PC-3 (cell line): ENCODE data around the gene TSC22D4. TPM values are rescaled to one million over a fixed set of nuclear protein-coding genes. Genes with fewer than 3 reads are reported as not detected.

Experiments used
- ATAC-seq: fragments of 200-7000 bp; cut with Tn5 transposase; 2 replicates; pipeline ENCODE4 v1.9.1; 2020; ENCODE audit warnings: mild to moderate bottlenecking, moderate library complexity
- BruUV-seq: library from RNA; stranded (reverse); fragments of 400-500 nt; replicated peaks from 2 replicates; lab custom pipeline; 2021; lab: Mats Ljungman, UMichigan
- CTCF ChIA-PET: fragments of 300-600 bp; sonication (Branson Sonifier 250); formaldehyde crosslinking; loops from one replicate; lab custom pipeline; 2022; ENCODE audit warnings: antibody characterized with exemption; lab: Charles Lee
- POLR2A ChIA-PET: fragments of 300-600 bp; sonication (Branson Sonifier 250); formaldehyde crosslinking; loops from one replicate; lab custom pipeline; 2022; ENCODE audit warnings: antibody characterized with exemption; ENCODE audit not compliant: unreplicated experiment; lab: Charles Lee
- DNase-seq: peaks from one replicate; pipeline ENCODE4 v3.0.0-alpha.2; 2015
- H2AFZ ChIP-seq: fragments of 300-600 bp; sonication (generic); 2 replicates; pipeline ENCODE4 v1.6.0; 2016; ENCODE audit warnings: antibody characterized with exemption, low read length
- H3F3A ChIP-seq: fragments of 300-600 bp; sonication (generic); one replicate; pipeline ENCODE4 v1.6.0; 2017; ENCODE audit warnings: antibody characterized with exemption, low read length, control low read depth, mild to moderate bottlenecking; ENCODE audit not compliant: unreplicated experiment
- H3K27ac ChIP-seq: fragments of 300-600 bp; sonication (generic); 2 replicates; pipeline ENCODE4 v1.5.1; 2016; ENCODE audit warnings: mild to moderate bottlenecking, low read length
- H3K27me3 ChIP-seq: fragments of 300-600 bp; sonication (generic); 2 replicates; pipeline ENCODE4 v1.6.1; 2016; ENCODE audit warnings: low read length, mixed read lengths
- H3K36me3 ChIP-seq: fragments of 300-600 bp; sonication (generic); 2 replicates; pipeline ENCODE4 v1.6.1; 2016; ENCODE audit warnings: low read depth, mixed run types, low read length, mixed read lengths
- H3K4me1 ChIP-seq: fragments of 300-600 bp; sonication (generic); 2 replicates; pipeline ENCODE4 v1.5.1; 2016; ENCODE audit warnings: low read length; ENCODE audit not compliant: insufficient read depth
- H3K4me2 ChIP-seq: fragments of 300-600 bp; sonication (generic); 2 replicates; pipeline ENCODE4 v1.6.0; 2016; ENCODE audit warnings: low read length
- H3K4me3 ChIP-seq: fragments of 300-600 bp; sonication (generic); 2 replicates; pipeline ENCODE4 v1.5.1; 2016; ENCODE audit warnings: mild to moderate bottlenecking, low read length, mixed read lengths
- H3K79me2 ChIP-seq: fragments of 300-600 bp; sonication (generic); 2 replicates; pipeline ENCODE4 v1.6.1; 2017; ENCODE audit warnings: low read length, mixed read lengths
- H3K9ac ChIP-seq: fragments of 300-600 bp; sonication (generic); 2 replicates; pipeline ENCODE4 v1.6.0; 2016; ENCODE audit warnings: mild to moderate bottlenecking, low read length
- H3K9me2 ChIP-seq: fragments of 300-600 bp; sonication (generic); replicated peaks from 2 replicates; pipeline ENCODE4 v1.6.1; 2016; ENCODE audit warnings: mixed run types, low read length, mixed read lengths
- H3K9me3 ChIP-seq: fragments of 300-600 bp; sonication (generic); 2 replicates; pipeline ENCODE4 v1.6.1; 2016; ENCODE audit warnings: low read length, mixed read lengths
- H4K20me1 ChIP-seq: fragments of 300-600 bp; sonication (generic); 2 replicates; pipeline ENCODE4 v1.6.1; 2016; ENCODE audit warnings: low read length, mixed read lengths
- EZH2 ChIP-seq: fragments of 300-600 bp; sonication (generic); IDR thresholded peaks from one replicate; pipeline ENCODE4 v1.6.1; 2017; ENCODE audit warnings: antibody characterized with exemption, mild to moderate bottlenecking, low read length; ENCODE audit not compliant: unreplicated experiment
- EZH2phosphoT487 ChIP-seq: fragments of 300-600 bp; sonication (generic); IDR thresholded peaks from 2 replicates; pipeline ENCODE4 v1.6.1; 2018; ENCODE audit warnings: mild to moderate bottlenecking, antibody characterized with exemption, low read length, borderline replicate concordance
- intact Hi-C: fragments of 100-400 bp; cut with micrococcal nuclease; formaldehyde crosslinking; loops from 2 replicates; pipeline ENCODE4 v1.9.0; 2023
- total RNA-seq: library from RNA; depleted of rRNA; stranded (reverse); fragments of >200 nt; gene quantifications from 2 replicates; pipeline ENCODE4 v1.2.3, GENCODE V29; 2014
- TF ChIP-seq, protein P1 (sequence below): fragments of 300-600 bp; sonication (generic); conservative IDR thresholded peaks from 2 replicates; pipeline ENCODE4 v1.5.1; 2017; ENCODE audit warnings: antibody characterized with exemption, low read depth, mild to moderate bottlenecking, low read length

Gene TSC22D4
- total RNA-seq, 1 experiment from 2014 or later, result 57.1 TPM

DNA sequence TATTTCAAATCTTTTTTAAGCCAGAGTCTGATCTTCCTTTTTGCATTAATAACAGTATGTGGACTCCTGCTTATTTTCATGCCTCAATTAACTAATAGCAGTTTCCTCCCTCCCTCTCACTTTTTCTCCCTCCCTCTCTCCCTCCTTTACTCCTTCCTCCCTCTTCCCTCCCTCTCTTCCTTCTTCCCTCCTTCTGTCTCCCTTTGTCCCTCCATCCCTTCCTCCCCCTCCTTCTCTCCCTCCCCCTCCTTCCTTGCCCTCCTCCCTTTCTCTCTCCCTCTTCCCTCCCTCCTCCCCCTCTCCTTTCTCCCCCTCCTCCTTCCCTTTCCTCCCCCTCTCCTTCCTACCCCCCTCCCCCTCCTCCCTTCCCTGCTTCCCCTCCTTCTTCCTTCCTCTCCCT, 52.5 kb downstream of the TSC22D4 start:
- Histone ChIP-seq H3K27ac (no peak overlapping the region), H3K4me1 (peaks cover 12% of the 10 kb centered on the region), H3K79me2 (peaks cover 23% of the 10 kb centered on the region), H3F3A (no peaks in the 10 kb centered on the region), H3K36me3 (peaks cover 3% of the 10 kb centered on the region; the same call in 1 of the 2 replicates), H3K9me3 (no peaks in the 10 kb centered on the region), H3K4me3 (no peak overlapping the region), H3K9ac (no peak overlapping the region), H2AFZ (no peak overlapping the region), H3K4me2 (no peak overlapping the region), H4K20me1 (no peaks in the 10 kb centered on the region), H3K9me2 (no peaks in the 10 kb centered on the region), H3K27me3 (no peaks in the 10 kb centered on the region)
- ChIA-PET POLR2A (no interaction called here), CTCF (no interaction called here)
- BruUV-seq, result no TSS peak
- ATAC-seq (no peak), DNase-seq (no peak)
- no peak for TF ChIP-seq EZH2
- TF ChIP-seq, protein P1, sequence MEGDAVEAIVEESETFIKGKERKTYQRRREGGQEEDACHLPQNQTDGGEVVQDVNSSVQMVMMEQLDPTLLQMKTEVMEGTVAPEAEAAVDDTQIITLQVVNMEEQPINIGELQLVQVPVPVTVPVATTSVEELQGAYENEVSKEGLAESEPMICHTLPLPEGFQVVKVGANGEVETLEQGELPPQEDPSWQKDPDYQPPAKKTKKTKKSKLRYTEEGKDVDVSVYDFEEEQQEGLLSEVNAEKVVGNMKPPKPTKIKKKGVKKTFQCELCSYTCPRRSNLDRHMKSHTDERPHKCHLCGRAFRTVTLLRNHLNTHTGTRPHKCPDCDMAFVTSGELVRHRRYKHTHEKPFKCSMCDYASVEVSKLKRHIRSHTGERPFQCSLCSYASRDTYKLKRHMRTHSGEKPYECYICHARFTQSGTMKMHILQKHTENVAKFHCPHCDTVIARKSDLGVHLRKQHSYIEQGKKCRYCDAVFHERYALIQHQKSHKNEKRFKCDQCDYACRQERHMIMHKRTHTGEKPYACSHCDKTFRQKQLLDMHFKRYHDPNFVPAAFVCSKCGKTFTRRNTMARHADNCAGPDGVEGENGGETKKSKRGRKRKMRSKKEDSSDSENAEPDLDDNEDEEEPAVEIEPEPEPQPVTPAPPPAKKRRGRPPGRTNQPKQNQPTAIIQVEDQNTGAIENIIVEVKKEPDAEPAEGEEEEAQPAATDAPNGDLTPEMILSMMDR, result no peak
- no peak for TF ChIP-seq EZH2phosphoT487
- intact Hi-C loops, result no loop called here

DNA sequence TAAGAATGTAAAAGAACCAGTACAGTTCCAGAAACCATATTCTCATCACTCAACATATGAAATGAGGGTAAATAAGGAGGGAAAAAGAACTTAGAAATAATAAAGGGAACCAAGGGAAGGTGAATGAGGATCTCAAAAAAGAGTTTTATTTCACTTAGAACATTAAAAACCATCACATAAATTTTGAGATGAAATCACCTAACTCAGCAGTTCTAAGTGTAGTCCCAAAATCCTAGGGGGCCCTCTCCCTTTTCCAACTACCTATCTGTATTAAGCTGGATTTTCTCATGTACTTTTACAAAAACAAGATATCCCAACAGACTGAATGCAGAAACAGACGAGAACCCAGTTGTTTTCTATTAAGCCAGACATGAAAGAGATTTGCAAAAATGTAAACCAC, 53.7 kb downstream of the TSC22D4 start:
- ChIA-PET CTCF (no interaction called here), POLR2A (no interaction called here)
- no TSS peak for BruUV-seq
- Histone ChIP-seq H3K27me3 (no peaks in the 10 kb centered on the region), H3F3A (no peaks in the 10 kb centered on the region), H4K20me1 (no peaks in the 10 kb centered on the region), H3K9ac (no peak overlapping the region), H3K27ac (no peak overlapping the region), H3K9me2 (no peaks in the 10 kb centered on the region), H3K36me3 (no peaks in the 10 kb centered on the region), H3K4me1 (peaks cover under 1% of the 10 kb centered on the region), H3K4me3 (no peak overlapping the region), H3K79me2 (peaks cover 11% of the 10 kb centered on the region), H3K9me3 (no peaks in the 10 kb centered on the region), H2AFZ (no peak overlapping the region), H3K4me2 (no peak overlapping the region)
- DNase-seq (no peak), ATAC-seq (no peak)
- intact Hi-C loops, result no loop called here
- TF ChIP-seq EZH2, result no peak
- TF ChIP-seq EZH2phosphoT487, result no peak
- TF ChIP-seq, protein P1, result no peak

DNA sequence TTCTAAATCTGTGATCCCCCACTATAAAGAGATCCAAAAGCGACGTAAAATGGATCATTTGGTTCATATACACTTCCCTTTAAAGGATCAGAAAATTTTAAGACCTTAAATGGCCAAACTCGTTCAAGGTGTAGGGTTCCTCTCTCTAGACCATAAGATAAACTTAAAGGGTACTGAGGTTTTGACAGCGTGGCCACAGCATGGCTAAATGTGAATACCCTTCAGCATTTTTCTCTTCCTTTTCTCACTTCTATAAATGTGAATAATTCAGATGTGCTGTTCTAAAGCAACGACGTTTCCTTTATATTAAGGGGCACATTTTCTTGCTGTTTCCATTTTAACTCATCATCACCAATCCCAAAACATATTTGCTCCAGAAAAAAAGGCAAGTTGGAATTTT, 55.7 kb downstream of the TSC22D4 start:
- H3K4me3 ChIP-seq, result no peak overlapping the region
- H3K9ac ChIP-seq, result no peak overlapping the region
- no peak for ATAC-seq
- no peak overlapping the region for H3K4me2 ChIP-seq
- DNase-seq, result no peak
- H3K79me2 ChIP-seq, result no peaks in the 10 kb centered on the region
- BruUV-seq, result no TSS peak
- no peak overlapping the region for H3K27ac ChIP-seq
- H2AFZ ChIP-seq, result no peak overlapping the region
- H3K9me2 ChIP-seq, result no peaks in the 10 kb centered on the region
- no peaks in the 10 kb centered on the region for H3F3A ChIP-seq
- no peaks in the 10 kb centered on the region for H4K20me1 ChIP-seq
- TF ChIP-seq EZH2 (no peak), EZH2phosphoT487 (no peak)
- TF ChIP-seq, protein P1, result no peak
- H3K36me3 ChIP-seq, result no peaks in the 10 kb centered on the region
- CTCF ChIA-PET, result no interaction called here
- no peaks in the 10 kb centered on the region for H3K4me1 ChIP-seq
- no peaks in the 10 kb centered on the region for H3K9me3 ChIP-seq
- POLR2A ChIA-PET, result no interaction called here
- intact Hi-C loops, result no loop called here
- H3K27me3 ChIP-seq, result no peaks in the 10 kb centered on the region
